Measurements from ENCODE around the gene TDRD12.

GRCh38 chr19:32702010-32702409 lies 17.6 kb upstream of the TDRD12 start:
- TF ChIP-seq USF2 (CRISPR knock-in tag; IDR thresholded peaks at IDR 0.05) = no peak
- TF ChIP-seq NR3C1 (CRISPR knock-in tag; conservative IDR thresholded peaks at IDR 0.05; ENCODE audit: low read depth) = no peak
- TF ChIP-seq CTCF (IDR thresholded peaks at IDR 0.05) = no peak
- no peak for TF ChIP-seq FOXP4 (CRISPR knock-in tag; IDR thresholded peaks at IDR 0.05)
- TF ChIP-seq ZSCAN18 (CRISPR knock-in tag; IDR thresholded peaks at IDR 0.05) = no peak
- no peak for TF ChIP-seq CBFB (CRISPR knock-in tag; IDR thresholded peaks at IDR 0.05; ENCODE audit: low read depth)
- no peak for TF ChIP-seq MAX (CRISPR knock-in tag; IDR thresholded peaks at IDR 0.05)
- TF ChIP-seq E2F1 (CRISPR knock-in tag; IDR thresholded peaks at IDR 0.05) = no peak
